ENCODE measurements around the gene STK10. TPM values are rescaled to one million over a fixed set of nuclear protein-coding genes. Genes with fewer than 3 reads are reported as not detected.

The STK10 gene
- total and polyA plus RNA-seq, 2 of the 8 experiments (the other 6 are each of a cell fraction or from before 2014, with no cell fraction given) = 10.5 to 21.4 TPM

DNA sequence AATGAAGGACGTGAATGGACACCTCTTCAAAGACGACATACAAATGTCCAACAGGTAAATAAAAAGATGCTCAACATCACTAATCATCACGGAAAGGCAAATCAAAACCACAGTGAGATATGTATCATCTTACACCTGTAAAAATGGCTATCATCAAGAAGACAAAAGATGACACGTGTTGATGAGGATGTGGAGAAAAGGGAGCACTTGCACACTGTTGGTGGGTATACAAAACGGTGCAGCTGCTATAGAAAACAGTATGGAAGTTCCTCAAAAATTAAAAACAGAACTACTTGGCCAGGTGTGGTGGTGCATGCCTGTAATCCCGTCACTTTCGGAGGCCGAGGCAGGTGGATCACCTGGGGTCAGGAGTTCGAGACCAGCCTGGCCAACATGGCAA lies 47.9 kb downstream of the STK10 start:
- H3K27ac ChIP-seq (ENCODE audit: low read depth, low read length) = no peak overlapping the region
- no peak overlapping the region for H2BK12ac ChIP-seq (ENCODE audit: low read depth, low read length)
- no peak overlapping the region for H3K23ac ChIP-seq (ENCODE audit: insufficient read length)
- H2AFZ ChIP-seq (ENCODE audit: low read length) = no peak overlapping the region
- H2BK120ac ChIP-seq (replicated peaks; ENCODE audit: low read depth, low read length) = no peak overlapping the region
- no peak overlapping the region for H3K4me3 ChIP-seq (ENCODE audit: extremely low read depth in 1 of 4, insufficient read depth in 2 of 4, low read depth in 3 of 4, low read length in 4 of 4)
- no peak overlapping the region for H2AK5ac ChIP-seq (ENCODE audit: low read depth, low read length)
- no peaks in the 10 kb centered on the region for H3K23me2 ChIP-seq (ENCODE audit: low read depth, low read length)
- no peak overlapping the region for H3K9ac ChIP-seq (replicated peaks in 1 of 4; ENCODE audit: extremely low read depth in 1 of 4, low read depth in 3 of 4, low read length in 3 of 4)
- H4K5ac ChIP-seq (ENCODE audit: insufficient read length, low read depth, low read length) = no peak overlapping the region
- H3K36me3 ChIP-seq (ENCODE audit: control insufficient read depth in 2 of 4, insufficient read depth in 4 of 4, low read length in 3 of 4) = no peaks in the 10 kb centered on the region
- CTCF ChIA-PET (ENCODE audit: partially characterized antibody) = no interaction called here
- TF ChIP-seq CBX5 (IDR thresholded peaks at IDR 0.05; ENCODE audit: low read depth, low read length) (no peak), RBBP5 (IDR thresholded peaks at IDR 0.05; ENCODE audit: borderline replicate concordance, low read depth, low read length) (no peak), BCL11A (IDR thresholded peaks at IDR 0.05; ENCODE audit: low read depth in 2 of 2, low read length in 2 of 2) (no peak), GABPA (IDR thresholded peaks at IDR 0.05; ENCODE audit: borderline replicate concordance, insufficient read depth, low read length) (no peak), SUZ12 (IDR thresholded peaks at IDR 0.05; ENCODE audit: low read length) (no peak)
- no peak overlapping the region for H3K56ac ChIP-seq (replicated peaks; ENCODE audit: insufficient read length, low read depth, low read length)
- WGBS, 2 experiments (ENCODE audit: extremely low coverage in 1 of 2, insufficient coverage in 1 of 2, insufficient read length in 1 of 2, insufficient replicate concordance in 2 of 2, low coverage in 1 of 2, low lambda C conversion rate in 2 of 2, missing lambda C conversion rate in 1 of 2) = 89% methylated on average over 9 of the region's 9 CpGs; no CpG with 5 or more reads in 1 of the 2 experiments
- H3K4me1 ChIP-seq (replicated peaks in 1 of 4; ENCODE audit: control insufficient read depth in 3 of 4, insufficient read depth in 4 of 4, low read length in 3 of 4) = peaks cover 0 to 8% (median 3%) of the 10 kb centered on the region in 4 experiments; a peak in 4 of 7 replicates
- H3K9me3 ChIP-seq (ENCODE audit: insufficient read depth in 2 of 2, low read depth in 1 of 2, low read length in 1 of 2) = no peaks in the 10 kb centered on the region; a peak in 1 of 4 replicates
- no peak overlapping the region for H4K8ac ChIP-seq (ENCODE audit: extremely low read depth, insufficient read depth, low read length)
- DNase-seq (ENCODE audit: low read depth in 1 of 2, low spot score in 2 of 2) (no peak), FAIRE-seq (no peak)
- H3K14ac ChIP-seq (ENCODE audit: insufficient read length) = no peak overlapping the region
- no peaks in the 10 kb centered on the region for H3K27me3 ChIP-seq (replicated peaks in 1 of 4; ENCODE audit: control insufficient read depth in 3 of 4, extremely low read depth in 1 of 4, insufficient read depth in 3 of 4, low read length in 3 of 4)
- peaks cover 2 to 3% of the 10 kb centered on the region in 2 experiments for H4K20me1 ChIP-seq (replicated peaks in 1 of 2; ENCODE audit: control insufficient read depth in 1 of 2, insufficient read depth in 2 of 2, low read length in 2 of 2)
- no peak overlapping the region for H3K18ac ChIP-seq (ENCODE audit: extremely low read depth, low read length)
- H3K4ac ChIP-seq (replicated peaks; ENCODE audit: insufficient read length, low read depth, low read length) = no peak overlapping the region
- H2BK20ac ChIP-seq (ENCODE audit: low read length) = no peak overlapping the region
- POLR2A ChIA-PET (ENCODE audit: partially characterized antibody) = no interaction called here
- no peak overlapping the region for H2BK5ac ChIP-seq (ENCODE audit: low read depth, low read length)
- no peak overlapping the region for H2BK15ac ChIP-seq (ENCODE audit: low read length)
- no peak overlapping the region for H4K91ac ChIP-seq (replicated peaks; ENCODE audit: insufficient read length, low read length)
- no peaks in the 10 kb centered on the region for H3K79me1 ChIP-seq (ENCODE audit: low read depth, low read length)
- H3K4me2 ChIP-seq (ENCODE audit: insufficient read depth in 1 of 2, low read depth in 2 of 2, low read length in 2 of 2) = no peak overlapping the region
- no peaks in the 10 kb centered on the region for H3K79me2 ChIP-seq (ENCODE audit: control insufficient read depth in 1 of 2, insufficient read depth in 2 of 2, low read length in 2 of 2)

Data from H1 (cell line).